HepG2 (cell line): Measurements from ENCODE around the gene ATP7B. TPM values are rescaled to one million over a fixed set of nuclear protein-coding genes. Genes with fewer than 3 reads are reported as not detected.

ENCODE experiments used
- NFYB ChIP-seq: sonication (generic); formaldehyde crosslinking; IDR thresholded peaks from 2 replicates; pipeline ENCODE4 v1.4.0; 2020; ENCODE audit warnings: missing genetic modification reagents
- ZNF3 ChIP-seq: IDR thresholded peaks from 2 replicates; pipeline ENCODE4 v1.7.0; 2017; ENCODE audit warnings: inconsistent platforms
- ZNF766 ChIP-seq: sonication (generic); formaldehyde crosslinking; IDR thresholded peaks from 2 replicates; pipeline ENCODE4 v1.5.0; 2020; ENCODE audit warnings: missing genetic modification reagents, borderline replicate concordance
- polyA plus RNA-seq, 8 experiments: library from polyadenylated mRNA; depleted of rRNA in 3 of 8; stranded (reverse) in 7 of 8; unstranded in 1 of 8; fragments of >200 nt; fragmentation: Illumina TruSeq in 4 of 8; extraction: Trizol in 4 of 8; gene quantifications; 2 replicates each; pipeline versions ENCODE4 v1.2.1 to v1.2.3, GENCODE V29; 2011 to 2016; ENCODE audit warnings: low read depth in 4 of 8, missing spikeins in 1 of 8, mixed read lengths in 1 of 8; ENCODE audit not compliant: insufficient read depth in 1 of 8
- total RNA-seq, 5 experiments: library from RNA; depleted of rRNA; stranded (reverse); fragments of >200 nt; fragmentation: Illumina TruSeq; extraction: Trizol; gene quantifications; 2 replicates each; pipeline ENCODE4 v1.2.3, GENCODE V29; 2016; ENCODE audit warnings: low read depth in 1 of 5
- TF ChIP-seq, protein P1 (sequence below): sonication (generic); formaldehyde crosslinking; IDR thresholded peaks from 2 replicates; pipeline ENCODE4 v1.8.0; 2023; ENCODE audit warnings: mild to moderate bottlenecking, missing genetic modification reagents
- TF ChIP-seq, protein P2 (sequence below), 2 experiments: fragments of 450-650 bp in 1 of 2; sonication (generic) in 1 of 2; formaldehyde crosslinking in 1 of 2; IDR thresholded peaks; 2 replicates each; pipeline versions ENCODE4 v1.6.1 to v1.8.0; 2016 to 2022; ENCODE audit warnings: antibody characterized with exemption in 1 of 2, mild to moderate bottlenecking in 1 of 2, missing genetic modification reagents in 1 of 2
- TF ChIP-seq, protein P3 (sequence below): sonication (generic); formaldehyde crosslinking; IDR thresholded peaks from 2 replicates; pipeline ENCODE4 v1.5.0; 2020; ENCODE audit warnings: mild to moderate bottlenecking, missing genetic modification reagents, borderline replicate concordance
- TF ChIP-seq, protein P4 (sequence below): sonication (generic); formaldehyde crosslinking; conservative IDR thresholded peaks from 2 replicates; pipeline ENCODE4 v1.4.0; 2020; ENCODE audit warnings: missing genetic modification reagents
- TF ChIP-seq, protein P5 (sequence below): sonication (generic); formaldehyde crosslinking; IDR thresholded peaks from 2 replicates; pipeline ENCODE4 v1.4.0; 2020; ENCODE audit warnings: missing genetic modification reagents, borderline replicate concordance

Gene ATP7B
- total and polyA plus RNA-seq, 2 of the 13 experiments (the other 11 are each of a cell fraction or from before 2014, with no cell fraction given), result 31.8 to 57.4 TPM

DNA sequence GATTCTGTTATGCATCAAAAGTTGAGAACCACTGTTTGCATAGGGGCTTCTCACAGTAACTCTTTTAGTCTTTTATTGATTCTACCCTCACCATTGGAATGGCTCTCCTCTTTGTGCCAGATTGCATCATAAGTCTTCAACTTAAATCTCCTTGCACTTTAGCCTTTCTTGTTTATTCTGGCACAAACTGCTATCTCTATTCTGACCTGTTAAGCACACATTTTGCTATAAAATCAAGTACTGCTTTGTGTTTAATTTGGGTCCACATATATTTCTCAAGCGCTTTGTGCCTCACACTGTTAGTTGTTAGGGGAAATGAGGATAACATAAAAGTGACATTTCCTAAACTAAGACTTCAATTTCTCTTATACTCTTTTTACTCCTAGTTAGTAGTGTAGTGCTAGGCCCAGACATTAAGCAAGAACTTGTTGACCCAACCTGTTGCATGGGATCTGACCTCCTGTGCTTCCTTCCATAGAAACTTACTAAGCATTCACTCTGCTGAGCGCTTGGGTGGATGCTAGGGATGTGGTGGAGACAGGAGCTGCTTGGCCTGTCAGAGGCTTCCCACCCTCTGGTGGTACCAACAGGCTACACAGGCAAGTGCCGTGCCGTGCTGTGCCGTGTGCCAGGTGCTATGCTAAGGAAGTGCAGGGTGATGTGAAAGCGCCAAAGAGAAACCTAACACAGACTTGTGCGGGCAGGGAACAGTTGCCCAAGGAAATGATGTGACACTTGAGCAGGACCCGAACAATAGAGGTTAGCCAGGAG, 14.4 kb upstream of the ATP7B start (continued):
- TF ChIP-seq, protein P1, sequence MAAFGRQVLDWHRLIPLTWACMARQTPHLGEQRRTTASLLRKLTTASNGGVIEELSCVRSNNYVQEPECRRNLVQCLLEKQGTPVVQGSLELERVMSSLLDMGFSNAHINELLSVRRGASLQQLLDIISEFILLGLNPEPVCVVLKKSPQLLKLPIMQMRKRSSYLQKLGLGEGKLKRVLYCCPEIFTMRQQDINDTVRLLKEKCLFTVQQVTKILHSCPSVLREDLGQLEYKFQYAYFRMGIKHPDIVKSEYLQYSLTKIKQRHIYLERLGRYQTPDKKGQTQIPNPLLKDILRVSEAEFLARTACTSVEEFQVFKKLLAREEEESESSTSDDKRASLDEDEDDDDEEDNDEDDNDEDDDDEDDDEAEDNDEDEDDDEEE, result no peak
- TF ChIP-seq, protein P2, sequence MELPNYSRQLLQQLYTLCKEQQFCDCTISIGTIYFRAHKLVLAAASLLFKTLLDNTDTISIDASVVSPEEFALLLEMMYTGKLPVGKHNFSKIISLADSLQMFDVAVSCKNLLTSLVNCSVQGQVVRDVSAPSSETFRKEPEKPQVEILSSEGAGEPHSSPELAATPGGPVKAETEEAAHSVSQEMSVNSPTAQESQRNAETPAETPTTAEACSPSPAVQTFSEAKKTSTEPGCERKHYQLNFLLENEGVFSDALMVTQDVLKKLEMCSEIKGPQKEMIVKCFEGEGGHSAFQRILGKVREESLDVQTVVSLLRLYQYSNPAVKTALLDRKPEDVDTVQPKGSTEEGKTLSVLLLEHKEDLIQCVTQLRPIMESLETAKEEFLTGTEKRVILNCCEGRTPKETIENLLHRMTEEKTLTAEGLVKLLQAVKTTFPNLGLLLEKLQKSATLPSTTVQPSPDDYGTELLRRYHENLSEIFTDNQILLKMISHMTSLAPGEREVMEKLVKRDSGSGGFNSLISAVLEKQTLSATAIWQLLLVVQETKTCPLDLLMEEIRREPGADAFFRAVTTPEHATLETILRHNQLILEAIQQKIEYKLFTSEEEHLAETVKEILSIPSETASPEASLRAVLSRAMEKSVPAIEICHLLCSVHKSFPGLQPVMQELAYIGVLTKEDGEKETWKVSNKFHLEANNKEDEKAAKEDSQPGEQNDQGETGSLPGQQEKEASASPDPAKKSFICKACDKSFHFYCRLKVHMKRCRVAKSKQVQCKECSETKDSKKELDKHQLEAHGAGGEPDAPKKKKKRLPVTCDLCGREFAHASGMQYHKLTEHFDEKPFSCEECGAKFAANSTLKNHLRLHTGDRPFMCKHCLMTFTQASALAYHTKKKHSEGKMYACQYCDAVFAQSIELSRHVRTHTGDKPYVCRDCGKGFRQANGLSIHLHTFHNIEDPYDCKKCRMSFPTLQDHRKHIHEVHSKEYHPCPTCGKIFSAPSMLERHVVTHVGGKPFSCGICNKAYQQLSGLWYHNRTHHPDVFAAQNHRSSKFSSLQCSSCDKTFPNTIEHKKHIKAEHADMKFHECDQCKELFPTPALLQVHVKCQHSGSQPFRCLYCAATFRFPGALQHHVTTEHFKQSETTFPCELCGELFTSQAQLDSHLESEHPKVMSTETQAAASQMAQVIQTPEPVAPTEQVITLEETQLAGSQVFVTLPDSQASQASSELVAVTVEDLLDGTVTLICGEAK (IDR thresholded peaks at IDR 0.05), result no peak
- TF ChIP-seq, protein P2 (CRISPR knock-in tag; IDR thresholded peaks at IDR 0.05), result no peak; the same call in 1 of the 2 replicates
- no peak for TF ChIP-seq ZNF766 (CRISPR knock-in tag)
- TF ChIP-seq, protein P3, sequence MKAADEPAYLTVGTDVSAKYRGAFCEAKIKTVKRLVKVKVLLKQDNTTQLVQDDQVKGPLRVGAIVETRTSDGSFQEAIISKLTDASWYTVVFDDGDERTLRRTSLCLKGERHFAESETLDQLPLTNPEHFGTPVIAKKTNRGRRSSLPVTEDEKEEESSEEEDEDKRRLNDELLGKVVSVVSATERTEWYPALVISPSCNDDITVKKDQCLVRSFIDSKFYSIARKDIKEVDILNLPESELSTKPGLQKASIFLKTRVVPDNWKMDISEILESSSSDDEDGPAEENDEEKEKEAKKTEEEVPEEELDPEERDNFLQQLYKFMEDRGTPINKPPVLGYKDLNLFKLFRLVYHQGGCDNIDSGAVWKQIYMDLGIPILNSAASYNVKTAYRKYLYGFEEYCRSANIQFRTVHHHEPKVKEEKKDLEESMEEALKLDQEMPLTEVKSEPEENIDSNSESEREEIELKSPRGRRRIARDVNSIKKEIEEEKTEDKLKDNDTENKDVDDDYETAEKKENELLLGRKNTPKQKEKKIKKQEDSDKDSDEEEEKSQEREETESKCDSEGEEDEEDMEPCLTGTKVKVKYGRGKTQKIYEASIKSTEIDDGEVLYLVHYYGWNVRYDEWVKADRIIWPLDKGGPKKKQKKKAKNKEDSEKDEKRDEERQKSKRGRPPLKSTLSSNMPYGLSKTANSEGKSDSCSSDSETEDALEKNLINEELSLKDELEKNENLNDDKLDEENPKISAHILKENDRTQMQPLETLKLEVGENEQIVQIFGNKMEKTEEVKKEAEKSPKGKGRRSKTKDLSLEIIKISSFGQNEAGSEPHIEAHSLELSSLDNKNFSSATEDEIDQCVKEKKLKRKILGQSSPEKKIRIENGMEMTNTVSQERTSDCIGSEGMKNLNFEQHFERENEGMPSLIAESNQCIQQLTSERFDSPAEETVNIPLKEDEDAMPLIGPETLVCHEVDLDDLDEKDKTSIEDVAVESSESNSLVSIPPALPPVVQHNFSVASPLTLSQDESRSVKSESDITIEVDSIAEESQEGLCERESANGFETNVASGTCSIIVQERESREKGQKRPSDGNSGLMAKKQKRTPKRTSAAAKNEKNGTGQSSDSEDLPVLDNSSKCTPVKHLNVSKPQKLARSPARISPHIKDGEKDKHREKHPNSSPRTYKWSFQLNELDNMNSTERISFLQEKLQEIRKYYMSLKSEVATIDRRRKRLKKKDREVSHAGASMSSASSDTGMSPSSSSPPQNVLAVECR (CRISPR knock-in tag), result peak; percentile 73; the same call in 1 of the 2 replicates
- TF ChIP-seq, protein P4, sequence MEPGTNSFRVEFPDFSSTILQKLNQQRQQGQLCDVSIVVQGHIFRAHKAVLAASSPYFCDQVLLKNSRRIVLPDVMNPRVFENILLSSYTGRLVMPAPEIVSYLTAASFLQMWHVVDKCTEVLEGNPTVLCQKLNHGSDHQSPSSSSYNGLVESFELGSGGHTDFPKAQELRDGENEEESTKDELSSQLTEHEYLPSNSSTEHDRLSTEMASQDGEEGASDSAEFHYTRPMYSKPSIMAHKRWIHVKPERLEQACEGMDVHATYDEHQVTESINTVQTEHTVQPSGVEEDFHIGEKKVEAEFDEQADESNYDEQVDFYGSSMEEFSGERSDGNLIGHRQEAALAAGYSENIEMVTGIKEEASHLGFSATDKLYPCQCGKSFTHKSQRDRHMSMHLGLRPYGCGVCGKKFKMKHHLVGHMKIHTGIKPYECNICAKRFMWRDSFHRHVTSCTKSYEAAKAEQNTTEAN, result no peak; the same call in 1 of the 2 replicates
- TF ChIP-seq, protein P5, sequence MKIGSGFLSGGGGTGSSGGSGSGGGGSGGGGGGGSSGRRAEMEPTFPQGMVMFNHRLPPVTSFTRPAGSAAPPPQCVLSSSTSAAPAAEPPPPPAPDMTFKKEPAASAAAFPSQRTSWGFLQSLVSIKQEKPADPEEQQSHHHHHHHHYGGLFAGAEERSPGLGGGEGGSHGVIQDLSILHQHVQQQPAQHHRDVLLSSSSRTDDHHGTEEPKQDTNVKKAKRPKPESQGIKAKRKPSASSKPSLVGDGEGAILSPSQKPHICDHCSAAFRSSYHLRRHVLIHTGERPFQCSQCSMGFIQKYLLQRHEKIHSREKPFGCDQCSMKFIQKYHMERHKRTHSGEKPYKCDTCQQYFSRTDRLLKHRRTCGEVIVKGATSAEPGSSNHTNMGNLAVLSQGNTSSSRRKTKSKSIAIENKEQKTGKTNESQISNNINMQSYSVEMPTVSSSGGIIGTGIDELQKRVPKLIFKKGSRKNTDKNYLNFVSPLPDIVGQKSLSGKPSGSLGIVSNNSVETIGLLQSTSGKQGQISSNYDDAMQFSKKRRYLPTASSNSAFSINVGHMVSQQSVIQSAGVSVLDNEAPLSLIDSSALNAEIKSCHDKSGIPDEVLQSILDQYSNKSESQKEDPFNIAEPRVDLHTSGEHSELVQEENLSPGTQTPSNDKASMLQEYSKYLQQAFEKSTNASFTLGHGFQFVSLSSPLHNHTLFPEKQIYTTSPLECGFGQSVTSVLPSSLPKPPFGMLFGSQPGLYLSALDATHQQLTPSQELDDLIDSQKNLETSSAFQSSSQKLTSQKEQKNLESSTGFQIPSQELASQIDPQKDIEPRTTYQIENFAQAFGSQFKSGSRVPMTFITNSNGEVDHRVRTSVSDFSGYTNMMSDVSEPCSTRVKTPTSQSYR (CRISPR knock-in tag), result no peak
- TF ChIP-seq NFYB (CRISPR knock-in tag), result no peak
- no peak for TF ChIP-seq ZNF3 (CRISPR knock-in tag)
